Activated CD4-positive, alpha-beta T cell treated with anti-CD3 and anti-CD28 coated beads, Interleukin-2, amount 50 U/mL, for 24 hours (primary cell): Measurements from ENCODE around the gene SLC13A2.

Source experiments
- DNase-seq, 2 donors: peaks; one replicate each; pipeline ENCODE4 v3.0.0-alpha.2; 2020; ENCODE audit warnings: low read depth in 1 of 2, low spot score in 1 of 2

SLC13A2 gene

GRCh38 chr17:28470914-28471366, 2.5 kb upstream of the SLC13A2 start:
- DNase-seq = no peak

- DNase-seq = no peak
These were observed 1.7 kb upstream of the SLC13A2 start for GRCh38 chr17:28471531-28472342.

- no peak for DNase-seq
These were observed 460 bp upstream of the SLC13A2 start for GRCh38 chr17:28472871-28473497.

- DNase-seq = no peak
These were observed 677 bp downstream of the SLC13A2 start for GRCh38 chr17:28474111-28474531.

GRCh38 chr17:28475151-28475900, 1.9 kb downstream of the SLC13A2 start:
- no peak for DNase-seq

- no peak for DNase-seq
These were observed 2.8 kb downstream of the SLC13A2 start for GRCh38 chr17:28476076-28476865.

GRCh38 chr17:28477928-28478327, 4.5 kb downstream of the SLC13A2 start:
- DNase-seq = no peak

- DNase-seq = no peak
These were observed 5.5 kb downstream of the SLC13A2 start for GRCh38 chr17:28478712-28479615.

GRCh38 chr17:28480278-28480677, 6.8 kb downstream of the SLC13A2 start:
- DNase-seq = no peak

GRCh38 chr17:28480799-28481571, 7.5 kb downstream of the SLC13A2 start:
- no peak for DNase-seq

GRCh38 chr17:28482551-28483199, 9.2 kb downstream of the SLC13A2 start:
- DNase-seq = no peak

GRCh38 chr17:28484296-28484695, 10.9 kb downstream of the SLC13A2 start:
- DNase-seq = no peak

GRCh38 chr17:28485049-28485448, 11.6 kb downstream of the SLC13A2 start:
- DNase-seq = no peak

- DNase-seq = no peak
These were observed 14.6 kb downstream of the SLC13A2 start for GRCh38 chr17:28487881-28488532.

- DNase-seq = no peak
These were observed 15.3 kb downstream of the SLC13A2 start for GRCh38 chr17:28488533-28489276.

GRCh38 chr17:28491286-28491685, 17.8 kb downstream of the SLC13A2 start:
- DNase-seq = no peak

- DNase-seq = no peak
These were observed 18.4 kb downstream of the SLC13A2 start for GRCh38 chr17:28491860-28492259.
